GM18499 (cell line): ENCODE data around the gene CACNB4.

ENCODE experiments used
- ATAC-seq: cut with Tn5 transposase; IDR thresholded peaks from one replicate; pipeline ENCODE4 v1.9.1; 2021; ENCODE audit warnings: moderate number of reproducible peaks; ENCODE audit not compliant: insufficient read depth, unreplicated experiment

CACNB4 gene

DNA sequence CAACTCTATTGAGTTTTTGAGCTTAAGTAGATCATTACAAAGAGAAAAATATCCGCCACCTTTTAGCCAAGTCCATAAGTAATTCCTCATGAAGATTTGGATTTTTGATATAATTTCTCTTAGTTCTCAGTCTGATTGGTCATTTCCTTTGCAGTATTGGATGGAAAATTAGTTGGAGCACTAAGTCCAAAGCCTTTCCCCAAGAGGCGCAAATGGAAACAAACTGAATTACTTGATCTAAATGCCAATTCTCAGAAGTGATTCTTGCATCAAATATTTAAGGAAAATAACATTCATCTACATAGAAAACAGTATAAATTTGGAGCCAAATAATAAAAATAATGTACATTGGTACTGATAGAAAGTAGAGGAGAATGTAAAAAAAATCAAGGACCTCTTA is 115.6 kb downstream of the CACNB4 start:
- no peak for ATAC-seq

DNA sequence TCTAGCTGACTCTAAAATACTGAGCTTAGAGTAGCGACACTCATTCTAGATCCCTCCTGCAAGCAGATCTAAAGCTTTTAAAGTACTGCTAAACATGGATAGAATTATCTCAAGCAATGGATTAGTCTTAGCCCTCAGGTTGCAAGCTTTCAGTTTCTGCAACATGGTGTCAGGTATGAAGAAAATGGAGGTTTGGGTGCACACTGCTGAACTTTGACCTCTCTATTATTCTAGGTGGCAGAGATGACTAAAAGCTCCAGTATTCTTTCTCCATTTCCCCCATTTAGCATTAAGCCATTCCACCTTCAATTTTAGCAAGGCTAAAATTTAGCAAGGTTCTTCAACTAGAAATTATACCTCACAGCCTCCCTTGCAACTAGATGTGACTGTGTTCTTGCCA is 117.0 kb downstream of the CACNB4 start:
- no peak for ATAC-seq

DNA sequence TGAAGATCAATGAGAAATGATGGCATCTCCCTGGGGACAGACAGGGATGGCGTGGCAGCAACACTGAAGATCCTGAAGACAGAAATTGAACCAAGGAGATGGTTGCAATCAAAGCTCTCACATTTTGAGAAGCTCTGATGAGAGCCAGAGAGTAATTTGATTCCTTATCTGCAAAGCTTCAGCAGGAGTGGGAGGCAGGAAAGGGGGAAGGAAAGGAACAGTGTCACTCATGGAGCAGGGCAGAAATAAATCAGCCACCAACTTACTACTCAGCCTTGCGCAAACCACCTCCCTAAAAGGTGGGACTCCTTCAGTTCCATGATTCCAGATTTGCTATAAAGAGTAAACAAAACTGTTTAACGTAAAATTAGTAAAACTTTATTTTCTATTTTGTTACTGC is 119.2 kb downstream of the CACNB4 start:
- ATAC-seq: no peak

DNA sequence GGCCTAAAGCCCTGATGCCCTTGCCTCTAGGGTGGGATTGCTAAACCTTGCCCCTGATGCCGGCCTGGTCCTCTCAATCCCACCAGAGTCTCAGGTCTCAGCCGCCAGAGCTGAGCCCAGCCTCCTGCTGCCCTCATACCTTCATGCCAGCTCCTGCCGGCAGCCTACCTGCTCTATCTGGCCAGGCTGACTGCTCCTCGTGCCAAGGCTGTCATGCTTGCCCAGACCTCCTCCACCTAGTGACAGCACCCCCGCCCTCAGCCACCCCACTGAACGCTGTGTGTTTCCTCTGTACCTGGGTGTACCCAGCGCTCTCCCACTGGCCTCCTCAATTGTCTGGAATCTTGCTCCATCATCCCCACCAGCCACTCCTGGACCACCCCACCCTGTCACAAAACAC is 120.1 kb downstream of the CACNB4 start:
- no peak for ATAC-seq

DNA sequence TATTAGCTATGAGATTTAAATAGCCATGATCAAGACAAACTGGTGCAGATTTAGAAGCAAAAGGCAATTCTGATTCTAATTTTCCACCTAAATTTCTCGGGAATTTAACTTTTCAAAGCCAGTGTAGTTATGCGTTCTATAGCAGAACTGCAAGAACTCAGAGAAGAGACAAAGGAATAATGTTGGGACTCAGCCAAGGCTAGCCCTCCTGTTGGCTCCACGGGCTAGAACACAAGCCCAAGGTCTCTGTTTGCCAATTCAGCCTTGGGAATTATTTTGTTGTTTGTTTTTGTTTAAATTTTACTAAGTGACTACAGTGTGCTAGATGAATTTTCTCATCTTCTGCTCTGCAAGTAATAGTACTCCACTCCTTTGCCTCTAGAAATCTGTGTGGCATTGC is 121.2 kb downstream of the CACNB4 start:
- no peak for ATAC-seq

DNA sequence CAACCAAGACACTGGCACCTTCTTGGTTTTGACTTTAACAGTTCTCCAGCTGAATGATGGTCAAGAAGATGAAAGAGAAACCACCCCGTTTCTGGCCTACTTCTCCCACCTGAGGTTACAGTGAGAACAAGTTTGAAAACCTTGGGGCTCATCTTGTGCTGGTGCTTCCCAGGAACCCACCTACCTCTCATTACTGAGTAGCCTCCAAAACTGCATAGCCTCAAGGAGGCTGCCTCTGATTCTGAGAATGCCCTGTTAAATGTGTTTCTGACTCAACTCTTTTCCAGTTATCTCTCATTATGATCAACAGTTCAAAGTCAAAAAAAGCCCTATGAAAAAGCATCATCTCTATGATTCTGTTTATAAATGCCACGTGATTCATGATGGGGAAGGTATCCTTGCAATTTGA is 121.9 kb downstream of the CACNB4 start:
- ATAC-seq: no peak

DNA sequence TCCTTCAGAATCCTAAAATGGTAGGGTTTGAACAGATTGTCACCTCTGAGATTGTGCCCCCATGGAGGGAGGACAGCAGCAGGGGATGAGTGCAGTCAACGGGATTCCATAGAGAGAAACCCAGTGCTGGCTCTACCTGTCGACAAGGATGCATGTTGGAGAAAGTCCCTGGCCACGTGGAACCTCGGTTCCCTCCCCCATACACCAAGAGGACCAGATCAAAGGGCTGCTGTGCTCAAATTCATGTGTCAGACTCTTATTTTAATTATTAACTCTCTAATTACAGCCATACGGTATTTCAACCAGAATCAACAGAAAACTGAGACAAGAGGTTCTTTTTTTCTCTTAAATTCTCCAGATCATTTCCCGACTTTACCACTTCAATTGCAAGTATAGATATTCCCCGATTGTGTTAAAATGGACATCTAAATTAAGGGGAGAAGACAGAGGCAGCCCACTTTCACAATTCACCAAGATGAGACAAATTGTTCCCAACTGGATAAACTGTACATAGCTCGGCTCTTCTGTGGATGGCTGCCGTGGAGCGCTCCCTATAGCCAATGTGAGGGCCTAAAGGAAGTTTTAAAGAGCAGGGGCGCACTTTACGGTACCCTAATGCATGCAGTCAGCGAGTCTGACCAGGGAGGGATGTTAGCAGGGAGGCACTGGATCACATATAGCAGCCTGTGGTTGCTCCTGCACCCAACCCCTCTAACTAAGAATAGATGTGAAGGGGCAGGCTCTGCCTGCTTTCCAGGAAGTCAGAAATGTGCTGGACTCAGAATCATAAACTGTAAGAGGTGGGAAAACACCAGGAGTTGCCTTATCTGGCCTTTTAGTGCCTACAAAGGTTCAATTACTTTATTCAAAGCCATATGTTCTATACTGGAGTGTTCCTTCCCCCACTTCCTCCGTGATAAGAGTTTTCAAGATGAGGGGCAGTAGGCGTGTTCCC is 123.1 kb downstream of the CACNB4 start:
- ATAC-seq: no peak

DNA sequence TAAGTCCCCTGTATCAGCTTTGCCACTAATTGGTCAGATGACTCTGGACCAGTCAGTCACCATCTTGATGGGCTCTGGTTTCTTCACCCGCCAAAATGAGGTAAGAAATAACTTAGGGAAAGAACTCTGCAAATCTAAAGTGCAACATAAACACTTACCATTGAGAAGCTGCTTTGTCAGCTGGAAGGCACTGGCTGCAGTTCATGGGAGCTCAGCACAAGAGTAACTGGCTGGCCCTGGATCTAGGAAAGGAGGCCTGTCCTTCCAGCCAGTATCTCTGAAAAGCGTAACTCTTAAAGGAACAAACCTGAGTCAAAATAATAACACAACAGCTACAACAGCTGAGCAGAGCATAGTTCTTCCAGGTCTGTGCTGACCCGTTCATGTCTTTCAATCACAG is 123.9 kb downstream of the CACNB4 start:
- ATAC-seq: no peak

DNA sequence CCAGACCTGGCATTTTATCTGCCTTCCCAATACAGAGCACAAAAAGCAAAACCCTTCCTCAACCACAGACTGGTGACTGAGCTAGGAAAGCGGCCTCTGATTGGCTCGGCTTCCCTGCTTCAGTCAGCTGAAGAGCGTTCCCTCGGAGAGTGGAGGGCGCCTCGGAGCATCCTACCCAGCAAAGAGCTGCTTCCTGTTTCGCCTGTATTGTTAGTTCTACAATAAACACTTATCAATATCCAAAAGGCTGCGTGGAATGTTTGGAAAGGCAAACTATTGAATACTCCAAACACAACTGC is 125.0 kb downstream of the CACNB4 start:
- no peak for ATAC-seq

DNA sequence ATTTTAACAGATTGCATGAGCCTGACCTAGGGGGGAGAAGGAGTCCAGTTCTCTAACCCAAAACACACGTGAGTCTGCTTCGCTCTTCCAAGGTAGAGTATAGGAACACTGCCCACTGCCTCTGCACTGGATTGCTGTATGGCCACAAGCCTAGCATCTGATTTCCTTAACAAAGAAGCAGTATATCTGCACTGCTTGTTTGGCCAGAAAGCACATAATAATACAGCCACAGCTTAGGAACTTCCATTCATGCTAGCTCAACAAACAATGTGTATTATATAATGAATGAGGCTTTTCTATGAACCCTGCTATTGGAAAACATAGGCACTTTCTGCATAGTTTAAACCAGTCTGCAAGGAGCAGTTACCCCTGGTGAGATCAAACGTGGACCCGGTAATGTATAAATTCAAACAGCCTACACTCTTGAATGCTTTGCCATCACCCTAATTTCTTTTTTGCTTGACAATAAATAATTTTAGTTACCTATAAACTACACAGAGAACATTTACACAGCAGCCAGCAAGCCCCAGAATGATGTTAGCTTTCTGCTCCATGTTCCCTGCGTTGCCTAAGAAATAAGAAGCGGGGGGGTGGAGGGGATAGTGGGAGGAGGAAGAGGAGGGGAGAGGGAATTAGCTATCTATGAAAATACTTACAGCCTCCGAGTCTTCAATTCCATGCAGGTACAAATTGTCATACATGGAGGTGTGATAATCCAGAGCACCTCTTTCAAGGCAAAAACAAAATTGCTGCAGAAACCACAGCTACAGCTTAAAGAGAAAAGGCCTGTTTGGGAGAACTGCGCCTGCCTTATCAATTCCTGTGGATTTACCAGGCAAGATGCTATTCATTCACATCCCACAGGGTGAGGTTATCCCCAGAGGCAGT is 125.6 kb downstream of the CACNB4 start:
- ATAC-seq: no peak

DNA sequence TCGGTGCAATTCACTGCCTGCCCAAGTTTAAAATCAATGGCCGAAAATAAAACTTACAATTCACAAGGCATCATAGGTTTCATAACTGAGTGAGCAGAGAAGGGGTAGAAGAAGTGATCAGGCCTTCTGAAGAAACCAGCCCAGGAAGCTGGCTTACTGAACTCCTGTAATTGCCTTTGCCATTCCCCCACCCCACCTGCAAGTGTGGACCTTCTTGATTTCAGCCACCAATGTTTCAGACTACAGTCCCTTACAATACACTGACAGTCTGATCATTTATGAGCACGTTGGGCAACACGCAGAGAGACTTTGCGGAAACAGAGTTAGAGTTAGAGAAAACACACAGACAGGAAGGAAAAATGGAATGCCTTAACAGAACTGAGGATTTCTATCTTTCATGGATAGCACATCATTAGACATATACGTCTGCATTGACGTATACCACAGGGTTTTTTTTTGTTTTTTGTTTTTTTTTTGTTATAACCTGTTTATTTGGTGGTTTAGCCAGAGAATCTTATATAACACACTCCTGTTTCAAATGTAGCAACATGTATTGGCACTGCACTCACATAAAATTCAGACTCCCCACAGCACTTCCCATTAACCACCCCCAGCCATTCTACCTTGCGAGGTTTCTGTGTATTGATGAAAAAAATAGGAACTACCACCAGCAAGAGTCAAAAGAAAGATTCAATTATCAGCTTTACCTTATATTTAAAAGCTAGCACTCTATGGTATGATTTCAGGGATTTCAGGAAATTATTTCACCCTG is 126.4 kb downstream of the CACNB4 start:
- ATAC-seq: no peak

DNA sequence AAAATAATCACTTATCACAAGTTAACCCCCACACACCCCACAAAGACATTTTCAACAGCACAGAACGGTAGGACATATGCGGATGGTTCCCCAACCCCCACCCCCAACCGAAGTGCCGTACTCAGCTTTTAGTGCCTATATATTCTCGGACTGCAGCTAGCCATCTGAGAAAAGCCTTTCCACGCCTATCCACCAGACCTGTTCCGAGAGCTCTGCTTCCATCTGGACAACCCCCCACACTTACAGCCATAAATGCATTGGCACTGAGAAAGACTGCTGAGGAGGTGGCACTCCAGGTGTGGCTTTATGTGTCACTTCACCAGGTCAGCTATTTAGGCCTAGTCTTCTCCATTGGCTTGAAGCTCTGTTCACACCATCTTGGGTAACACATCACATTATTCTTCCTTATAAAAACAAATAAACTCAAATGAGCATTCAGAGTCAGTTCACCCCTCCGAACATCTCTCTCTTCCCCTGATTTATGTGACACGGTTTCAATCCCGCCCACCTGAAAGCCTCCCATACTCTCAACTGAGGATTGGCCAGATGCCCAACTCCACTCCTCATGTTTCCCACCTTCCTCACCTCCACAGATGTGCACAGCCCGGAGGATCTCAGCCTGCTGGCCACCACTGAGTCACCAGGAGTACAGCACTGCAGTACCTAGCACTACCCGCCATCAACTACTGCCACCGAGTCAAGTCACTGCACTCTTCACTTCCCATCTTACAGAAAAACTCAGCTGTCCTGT is 127.4 kb downstream of the CACNB4 start:
- no peak for ATAC-seq

DNA sequence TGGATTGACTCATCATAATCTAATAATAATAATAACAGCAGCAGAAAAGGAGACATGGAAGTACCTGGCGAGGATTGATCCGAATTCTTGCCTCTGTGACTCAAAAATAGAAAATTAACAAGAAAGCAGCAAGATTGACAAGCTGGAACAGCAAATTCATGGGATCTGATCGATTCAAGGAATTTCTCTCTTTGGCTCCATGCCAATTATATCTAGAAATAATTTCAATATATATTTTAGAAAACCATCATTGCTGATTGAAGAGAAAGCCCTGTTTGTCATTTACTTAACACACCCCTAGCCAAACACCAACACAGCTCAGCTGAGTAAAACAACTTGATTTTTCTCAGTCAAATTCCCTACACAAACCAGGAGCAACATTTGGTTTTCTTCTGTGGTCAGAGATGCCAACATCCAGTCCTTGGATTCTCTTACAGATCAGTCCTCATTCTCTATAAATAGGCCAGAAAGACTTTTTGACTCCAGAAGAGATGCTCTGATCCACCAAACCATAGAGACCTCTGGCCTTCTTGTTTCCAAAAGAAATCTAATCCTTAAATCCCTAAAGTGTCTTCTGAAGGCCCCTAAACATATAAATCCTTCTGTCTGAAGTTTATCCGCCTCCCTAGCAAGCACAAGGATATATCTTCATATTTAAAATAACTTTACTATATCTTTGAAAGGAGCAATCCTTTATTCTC is 129.9 kb downstream of the CACNB4 start:
- ATAC-seq: no peak

DNA sequence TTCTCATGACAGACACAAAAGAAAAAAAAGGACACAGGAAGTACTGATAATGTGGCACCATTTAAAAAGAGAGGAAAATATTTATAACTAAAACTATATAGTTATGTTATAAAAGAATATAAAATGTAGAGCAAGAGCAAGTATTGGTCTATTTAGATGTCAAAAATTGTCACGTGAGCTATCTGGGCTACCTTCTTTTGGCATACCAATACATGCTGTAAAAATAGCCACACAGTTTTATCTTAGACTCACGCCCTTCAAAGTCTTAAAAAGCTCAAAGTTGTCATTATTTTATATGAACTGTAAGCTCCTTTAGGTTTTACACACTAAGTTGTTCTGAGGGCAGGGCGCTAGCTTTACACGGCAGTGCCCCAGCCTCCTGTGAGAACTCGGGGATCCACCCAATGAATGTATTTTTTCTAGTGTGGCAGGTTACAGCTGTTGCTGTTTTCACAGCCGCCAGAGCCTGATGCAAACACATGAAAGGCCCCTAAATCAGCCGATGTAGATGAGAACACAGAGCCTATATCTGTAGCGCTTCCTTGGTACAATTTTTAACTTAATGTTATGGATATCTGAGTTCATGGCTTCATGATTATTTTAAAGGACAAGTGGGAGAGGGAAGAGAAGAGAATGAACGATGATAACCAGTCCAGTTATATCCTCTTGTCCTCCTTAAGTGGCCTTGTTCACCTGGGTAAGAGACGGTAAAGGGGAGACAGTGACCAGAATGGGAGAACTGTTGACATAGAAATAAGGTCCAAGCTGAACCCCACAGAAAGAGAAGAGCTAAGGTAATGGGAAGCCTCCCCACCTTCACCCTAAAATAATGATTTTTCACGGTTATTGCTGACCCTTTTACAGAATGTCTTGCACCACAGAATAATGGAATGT is 130.8 kb downstream of the CACNB4 start:
- no peak for ATAC-seq

DNA sequence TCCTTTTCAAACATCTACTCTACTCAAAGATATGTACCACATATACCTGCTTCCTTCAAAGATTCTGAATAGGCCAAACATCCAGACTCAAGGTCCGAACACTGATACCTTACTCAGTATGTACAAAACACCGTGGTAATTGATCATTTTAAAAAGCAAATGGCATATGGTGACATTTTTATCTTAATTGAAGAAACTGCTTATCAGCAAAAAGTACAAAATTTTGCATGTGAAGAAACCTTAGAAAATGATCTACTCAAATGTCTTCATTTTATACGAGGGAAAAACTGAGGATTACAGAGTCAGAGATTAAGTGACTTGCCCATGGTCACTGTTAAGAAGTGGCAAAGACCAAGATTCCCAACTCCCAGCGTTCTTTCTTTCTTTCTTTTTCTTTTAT is 133.0 kb downstream of the CACNB4 start:
- ATAC-seq: no peak

DNA sequence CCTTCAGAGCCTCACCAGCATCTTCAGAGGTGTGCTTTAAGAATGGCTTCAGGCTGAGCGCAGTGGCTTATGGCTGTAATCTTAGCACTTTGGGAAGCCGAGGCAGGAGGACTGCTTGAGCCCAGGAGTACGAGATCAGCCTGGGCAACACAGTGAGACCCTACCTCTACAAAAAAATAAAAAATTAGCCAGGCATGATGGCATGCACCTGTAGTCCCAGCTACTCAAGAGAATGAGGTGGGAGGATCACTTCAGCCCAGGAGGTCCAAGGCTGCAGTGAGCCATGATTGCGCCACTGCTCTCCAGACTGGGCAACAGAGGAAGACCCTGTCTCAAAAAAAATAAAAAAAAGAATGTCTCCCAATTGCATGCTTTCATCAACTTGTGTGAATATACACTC is 137.3 kb downstream of the CACNB4 start:
- ATAC-seq: no peak

DNA sequence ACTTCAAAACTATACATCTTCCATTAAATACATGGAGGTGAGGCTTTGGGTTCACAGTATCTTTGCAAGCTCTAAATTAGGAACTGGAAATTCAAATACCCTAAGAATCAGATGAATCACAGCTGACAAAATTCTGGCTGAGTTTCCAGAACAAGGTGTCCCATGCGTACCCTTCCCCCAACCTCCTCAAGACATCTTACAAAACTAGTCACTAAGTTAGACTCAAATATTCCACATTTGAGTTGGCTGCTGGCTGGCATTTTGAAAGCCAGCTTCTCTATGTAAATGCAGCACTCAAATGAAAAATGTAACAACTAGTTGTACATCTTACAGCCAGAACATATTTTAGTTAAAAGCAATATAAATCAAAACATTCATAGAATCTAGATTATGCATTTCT is 139.6 kb downstream of the CACNB4 start:
- ATAC-seq: no peak

DNA sequence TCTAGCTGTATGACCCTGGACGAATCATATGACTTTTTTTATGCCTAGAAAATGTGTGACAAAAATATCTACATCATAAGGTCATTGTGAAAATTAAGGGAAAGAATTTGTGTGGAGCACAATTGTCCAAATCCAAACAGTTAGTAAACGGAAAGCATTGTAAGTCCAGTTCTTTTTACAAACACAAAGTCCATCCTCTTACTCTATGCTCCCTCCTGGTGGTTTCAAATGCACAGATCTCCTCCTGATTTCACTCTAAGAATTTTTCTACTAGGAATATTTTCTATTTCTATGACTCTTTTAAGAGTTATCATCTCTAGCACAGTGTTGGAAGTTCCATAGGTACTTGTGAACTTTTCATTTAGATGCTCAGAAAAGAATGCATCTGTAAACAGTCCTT is 145.4 kb downstream of the CACNB4 start:
- ATAC-seq: no peak
